HG02642 (cell line): Measurements from ENCODE around the gene HNRNPDL.
"Not testable (repeated sequence)": the region's sequence is repeated elsewhere in the genome, so short reads cannot be mapped to it uniquely, and the experiment has no call there.

Experiments
- ATAC-seq: cut with Tn5 transposase; IDR thresholded peaks from one replicate; pipeline ENCODE4 v1.9.1; 2021; ENCODE audit warnings: mild to moderate bottlenecking; ENCODE audit not compliant: unreplicated experiment, poor library complexity

Gene HNRNPDL

DNA sequence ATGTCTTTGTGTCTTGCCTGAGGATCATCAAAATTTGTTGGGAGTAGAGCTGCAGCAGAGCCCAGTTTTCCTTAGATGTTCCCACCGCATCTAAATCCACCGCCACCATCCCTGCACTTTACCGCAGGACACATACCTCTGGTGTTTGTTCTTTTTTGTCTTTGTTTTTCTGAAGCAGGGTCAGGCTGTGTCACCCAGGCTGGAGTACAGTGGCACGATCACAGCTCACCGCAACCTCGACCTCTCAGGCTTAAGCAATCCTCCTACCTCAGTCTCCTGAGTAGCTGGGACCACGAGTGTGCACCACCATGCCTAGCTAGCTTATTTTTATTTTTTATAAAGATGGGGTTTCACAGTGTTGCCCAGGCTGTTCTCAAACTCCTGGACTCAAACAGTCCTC is 4.7 kb upstream of the HNRNPDL start:
- ATAC-seq = no peak

GRCh38 chr4:82433791-82434190 is 3.5 kb upstream of the HNRNPDL start:
- ATAC-seq = no peak

DNA sequence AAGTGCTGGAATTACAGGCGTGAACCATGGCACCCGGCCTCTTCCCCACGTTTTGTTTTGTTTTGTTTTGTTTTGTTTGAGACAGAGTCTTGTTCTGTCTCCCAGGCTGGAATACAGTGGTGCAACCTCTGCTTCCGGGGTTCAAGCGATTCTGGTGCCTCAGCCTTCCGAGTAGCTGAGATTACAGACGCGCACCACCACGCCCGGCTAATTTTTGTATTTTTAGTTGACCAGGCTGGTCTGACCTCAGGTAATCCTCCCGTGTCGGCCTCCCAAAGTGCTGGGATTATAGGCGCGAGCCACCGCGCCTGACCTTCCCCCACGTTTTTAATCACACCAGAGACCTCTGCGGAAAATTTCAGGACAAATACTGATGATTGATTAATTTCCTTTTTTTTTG is 2.3 kb upstream of the HNRNPDL start:
- ATAC-seq = no peak

DNA sequence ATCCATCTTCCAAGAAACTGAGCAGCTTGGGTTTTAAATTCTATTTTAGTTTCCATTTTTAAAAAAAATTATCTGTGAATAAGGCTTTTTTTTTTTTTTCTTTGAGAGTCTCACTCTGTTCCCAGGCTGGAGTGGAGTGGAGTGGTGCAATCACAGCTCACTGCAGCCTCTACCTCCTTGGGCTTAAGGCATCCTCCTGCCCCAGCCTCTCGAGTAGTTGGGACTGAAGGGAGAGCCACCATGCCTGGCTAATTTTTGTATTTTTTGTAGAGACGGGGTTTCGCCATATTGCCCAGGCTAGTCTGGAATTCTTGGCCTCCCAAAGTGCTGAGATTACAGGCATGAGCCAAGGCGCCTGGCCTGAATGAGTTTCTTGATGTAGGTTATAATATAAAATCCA is 1.6 kb upstream of the HNRNPDL start:
- ATAC-seq = no peak

GRCh38 chr4:82430964-82431745 is 893 bp upstream of the HNRNPDL start:
- no peak for ATAC-seq

- no peak for ATAC-seq
Observed at GRCh38 chr4:82429728-82430192, 502 bp downstream of the HNRNPDL start.

GRCh38 chr4:82428969-82429727 is 1.1 kb downstream of the HNRNPDL start:
- peak; percentile 59 for ATAC-seq

DNA sequence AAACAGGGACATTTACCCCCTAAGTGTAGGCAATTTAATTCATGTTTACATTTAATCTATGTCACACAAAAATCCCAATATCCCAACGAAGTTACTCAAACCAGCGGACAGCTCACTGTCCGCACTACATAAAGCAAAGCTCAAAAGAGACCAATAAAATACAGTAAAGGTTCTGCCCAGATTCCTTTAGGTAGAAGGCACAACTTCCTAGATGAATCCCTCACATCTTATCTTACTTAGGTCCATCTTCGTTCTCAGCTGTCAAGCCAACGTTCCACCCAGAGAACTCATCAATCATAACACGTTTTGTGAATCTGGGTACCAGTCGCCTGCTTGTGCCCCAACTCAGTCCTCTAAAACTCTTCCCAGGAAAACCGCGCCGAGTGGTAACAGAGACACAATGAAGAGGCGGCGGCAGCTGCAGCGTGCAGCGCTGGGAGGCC is 1.7 kb downstream of the HNRNPDL start:
- ATAC-seq = no peak

DNA sequence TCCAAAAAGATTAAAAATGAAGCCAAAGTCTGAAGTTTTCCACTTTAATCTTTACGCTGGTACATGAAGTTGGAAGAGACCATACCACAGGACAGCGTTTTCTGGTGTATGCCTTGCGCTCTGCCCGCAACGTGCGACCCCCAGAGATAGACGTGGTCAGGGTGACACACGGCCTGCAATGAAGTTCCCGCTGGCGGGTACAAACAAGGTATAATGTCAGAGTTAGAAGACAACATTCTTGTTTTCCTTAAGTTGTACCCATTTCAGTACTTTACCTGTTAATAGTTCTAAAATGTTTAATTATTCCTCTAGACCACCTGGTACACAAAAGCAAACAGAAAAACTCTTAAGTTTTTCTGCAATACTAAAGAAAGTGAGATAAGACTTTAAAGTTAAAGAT is 4.8 kb downstream of the HNRNPDL start:
- no peak for ATAC-seq

GRCh38 chr4:82423245-82424054 is 6.8 kb downstream of the HNRNPDL start:
- no peak for ATAC-seq

- ATAC-seq = no peak
Observed at GRCh38 chr4:82422616-82423015, 7.6 kb downstream of the HNRNPDL start.

DNA sequence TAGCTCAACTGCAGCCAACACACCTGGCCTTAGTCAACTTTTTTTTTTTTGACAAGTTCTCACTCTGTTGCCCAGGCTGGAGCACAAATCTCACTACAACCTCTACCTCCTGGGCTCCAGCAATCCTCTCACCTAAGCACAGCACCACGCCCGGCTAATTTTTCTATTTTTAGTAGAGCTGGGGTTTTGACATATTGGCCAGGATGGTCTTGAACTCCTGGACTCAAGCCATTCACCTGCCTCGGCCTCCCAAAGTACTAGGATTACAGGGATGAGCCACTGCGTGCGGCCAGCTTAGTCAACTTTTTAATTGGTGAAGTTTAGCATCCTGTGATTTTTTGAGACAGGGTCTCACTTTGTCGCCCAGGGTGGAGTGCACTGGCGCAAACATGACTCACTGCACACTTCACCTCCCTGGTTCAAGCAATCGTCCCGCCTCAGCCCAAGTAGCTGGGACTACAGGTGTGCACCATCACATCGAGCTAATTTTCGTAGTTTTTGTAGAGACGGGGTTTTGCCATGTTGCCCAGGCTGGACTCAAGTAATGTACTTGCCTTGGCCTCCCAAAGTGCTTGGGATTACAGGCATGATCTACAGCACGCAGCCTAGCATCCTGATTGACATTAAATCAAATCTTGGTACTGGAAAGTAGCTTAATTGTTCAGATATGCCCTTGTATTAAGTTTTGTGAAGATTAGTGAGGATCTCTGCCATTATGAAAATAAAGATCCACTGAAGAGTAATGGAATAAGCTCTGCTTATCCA is 8.3 kb downstream of the HNRNPDL start:
- ATAC-seq = no peak

- no peak for ATAC-seq
Observed at GRCh38 chr4:82419451-82419850, 10.8 kb downstream of the HNRNPDL start.

GRCh38 chr4:82415922-82416365 is 14.3 kb downstream of the HNRNPDL start:
- ATAC-seq = no peak

GRCh38 chr4:82415061-82415460 is 15.2 kb downstream of the HNRNPDL start:
- not testable (repeated sequence) for ATAC-seq

GRCh38 chr4:82403725-82404124 is 26.5 kb downstream of the HNRNPDL start:
- ATAC-seq = no peak

DNA sequence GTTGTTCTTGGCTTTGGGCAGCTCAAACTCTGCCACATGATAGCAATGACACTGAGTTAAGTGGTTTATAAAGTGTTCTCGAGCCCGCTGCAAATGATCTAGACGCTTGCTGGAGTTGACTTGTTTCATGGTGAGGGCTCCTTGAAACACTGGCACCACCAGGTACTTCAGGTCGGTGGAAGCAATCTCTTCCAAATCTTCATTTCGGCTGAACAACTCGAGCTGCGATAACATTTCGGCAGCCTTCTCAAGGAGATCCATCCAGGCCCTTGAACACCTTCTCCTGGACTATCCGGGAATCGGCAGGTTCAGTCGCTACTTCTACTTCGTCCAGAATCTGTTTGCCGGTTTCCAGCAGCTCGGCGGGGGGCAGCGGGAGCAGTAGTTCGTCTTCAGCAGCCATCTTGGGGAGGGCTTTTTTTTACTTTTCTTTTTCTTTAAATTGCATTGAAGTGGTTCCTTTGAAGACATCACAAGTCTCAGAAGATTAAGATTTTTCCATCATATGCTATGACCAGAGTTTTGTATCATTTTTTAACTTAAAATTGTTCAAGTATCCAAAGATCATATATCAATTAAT is 28.0 kb downstream of the HNRNPDL start:
- no peak for ATAC-seq

DNA sequence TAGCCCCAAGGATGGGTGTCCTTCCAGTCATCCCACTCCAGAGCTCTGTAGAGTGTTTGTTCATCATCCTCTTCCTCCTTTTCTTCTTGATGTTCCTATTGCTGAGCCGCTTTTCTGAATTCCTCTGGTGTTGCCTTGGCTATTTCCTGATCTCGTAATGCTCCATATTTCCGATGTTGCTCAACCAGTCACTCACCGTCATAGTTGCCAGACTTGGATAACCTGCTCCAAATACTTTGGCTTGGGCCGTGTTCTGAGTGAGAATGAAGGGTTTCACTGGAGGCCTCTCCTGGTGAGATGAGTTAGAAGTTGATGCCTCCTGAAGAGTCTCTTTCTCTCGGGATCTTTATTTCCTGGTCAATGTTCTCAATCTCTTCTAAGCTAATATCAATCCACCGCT is 28.7 kb downstream of the HNRNPDL start:
- no peak for ATAC-seq

DNA sequence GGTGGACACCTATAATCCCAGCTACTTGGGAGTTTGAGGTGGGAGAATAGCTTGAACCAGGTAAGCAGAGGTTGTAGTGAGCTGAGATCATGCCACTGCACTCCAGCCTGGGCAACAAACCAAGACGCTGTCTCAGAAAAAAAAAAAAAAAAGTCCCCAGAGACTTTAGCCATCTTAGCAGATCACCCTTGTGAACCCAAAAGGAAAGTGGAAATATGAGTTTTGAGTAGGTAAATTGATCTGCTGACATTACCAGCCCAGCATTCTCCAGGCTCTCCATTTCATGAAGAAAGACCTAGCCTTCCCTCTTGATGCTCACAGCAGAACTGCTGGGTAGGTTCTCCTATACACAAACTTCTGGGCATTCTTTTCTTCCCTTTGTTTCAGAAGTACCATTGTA is 32.0 kb downstream of the HNRNPDL start:
- ATAC-seq = no peak

- ATAC-seq = no peak
Observed at GRCh38 chr4:82397527-82397926, 32.7 kb downstream of the HNRNPDL start.
